ENCODE data around the gene ZNF638. TPM values are rescaled to one million over a fixed set of nuclear protein-coding genes. Genes with fewer than 3 reads are reported as not detected.
"Not testable (repeated sequence)": the region's sequence is repeated elsewhere in the genome, so short reads cannot be mapped to it uniquely, and the experiment has no call there.

The ZNF638 gene
- total RNA-seq, 3 donors from 2014 or later (not counting 1 experiment from before 2014, with no cell fraction given): 104 to 126 (median 113) TPM

GRCh38 chr2:71330585-71331330 lies 824 bp upstream of the ZNF638 start:
- Histone ChIP-seq H3K27me3 (ENCODE audit: control insufficient read depth, insufficient read depth, low read length) (no peaks in the 10 kb centered on the region), H3K4me1 (ENCODE audit: control insufficient read depth, insufficient read depth, low read length) (peaks cover 8% of the 10 kb centered on the region), H3K36me3 (ENCODE audit: control insufficient read depth, insufficient read depth, low read length) (no peaks in the 10 kb centered on the region), H3K9me3 (ENCODE audit: control insufficient read depth, insufficient read depth, low read length) (no peaks in the 10 kb centered on the region), H3K27ac (ENCODE audit: low read length) (no peak overlapping the region), H3K4me3 (ENCODE audit: low read length) (peak overlapping the region; percentile 29)
- peaks cover 0 to 3% of the 10 kb centered on the region in 2 donors for H3K27me3 Mint-ChIP-seq (ENCODE audit: low read depth in 2 of 2)
- no peaks in the 10 kb centered on the region for H3K9me3 Mint-ChIP-seq
- DNase-seq: peak in 1 of 2 donors; percentile 31
- TF ChIP-seq CTCF (IDR thresholded peaks at IDR 0.05): no peak
- peaks cover 6% of the 10 kb centered on the region for H3K36me3 Mint-ChIP-seq
- H3K4me1 Mint-ChIP-seq: peaks cover 33 to 41% of the 10 kb centered on the region in 2 donors
- peak overlapping the region; percentile 99 for H3K4me3 Mint-ChIP-seq
- intact Hi-C loops (cut with micrococcal nuclease): loop anchor here (5.0 kb wide), 2 partner anchors 38 to 263 kb away; partner anchors contain the start of gene NAGK
- ATAC-seq: peak; percentile 10 to 41 (median 40)
- 54% methylated on average over 13 of the region's 14 CpGs for WGBS (ENCODE audit: insufficient coverage)
- peak overlapping the region; percentile 96 to 99 for H3K27ac Mint-ChIP-seq

- peaks cover 38 to 41% of the 10 kb centered on the region in 2 donors for H3K4me1 Mint-ChIP-seq
- H3K9me3 Mint-ChIP-seq; H3K27me3 ChIP-seq (ENCODE audit: control insufficient read depth, insufficient read depth, low read length); H3K9me3 ChIP-seq (ENCODE audit: control insufficient read depth, insufficient read depth, low read length); DNase-seq; H3K27ac ChIP-seq (ENCODE audit: low read length); H3K36me3 ChIP-seq (ENCODE audit: control insufficient read depth, insufficient read depth, low read length); ATAC-seq; H3K36me3 Mint-ChIP-seq; H3K27me3 Mint-ChIP-seq (ENCODE audit: low read depth in 2 of 2): not testable (repeated sequence)
- H3K4me3 ChIP-seq (ENCODE audit: low read length): peak overlapping the region; percentile 29
- intact Hi-C loops (cut with micrococcal nuclease): loop anchor here (5.0 kb wide), 2 partner anchors 39 to 264 kb away; partner anchors contain the start of gene NAGK
- H3K4me3 Mint-ChIP-seq: peak overlapping the region; percentile 99
- 8% methylated on average over 9 of the region's 9 CpGs for WGBS (ENCODE audit: insufficient coverage)
- H3K27ac Mint-ChIP-seq: peak overlapping the region; percentile 96 to 99
- H3K4me1 ChIP-seq (ENCODE audit: control insufficient read depth, insufficient read depth, low read length): peaks cover 12% of the 10 kb centered on the region
These were observed 326 bp upstream of the ZNF638 start for GRCh38 chr2:71331331-71331580.

- peaks cover 0 to 3% of the 10 kb centered on the region in 2 donors for H3K27me3 Mint-ChIP-seq (ENCODE audit: low read depth in 2 of 2)
- peaks cover 14% of the 10 kb centered on the region for H3K4me1 ChIP-seq (ENCODE audit: control insufficient read depth, insufficient read depth, low read length)
- no peak for ATAC-seq
- no peaks in the 10 kb centered on the region for H3K9me3 Mint-ChIP-seq
- intact Hi-C loops (cut with micrococcal nuclease): loop anchor here (1.0 to 5.0 kb wide), 3 partner anchors 40 to 265 kb away; partner anchors contain the start of genes NAGK and PAIP2B
- H3K36me3 Mint-ChIP-seq: peaks cover 6% of the 10 kb centered on the region
- no peaks in the 10 kb centered on the region for H3K27me3 ChIP-seq (ENCODE audit: control insufficient read depth, insufficient read depth, low read length)
- no peaks in the 10 kb centered on the region for H3K36me3 ChIP-seq (ENCODE audit: control insufficient read depth, insufficient read depth, low read length)
- peak overlapping the region; percentile 82 for H3K27ac ChIP-seq (ENCODE audit: low read length)
- H3K9me3 ChIP-seq (ENCODE audit: control insufficient read depth, insufficient read depth, low read length): no peaks in the 10 kb centered on the region
- no peak for TF ChIP-seq CTCF (IDR thresholded peaks at IDR 0.05)
- WGBS (ENCODE audit: insufficient coverage): 0% methylated on average over 6 of the region's 6 CpGs
- no peak for DNase-seq
- H3K4me1 Mint-ChIP-seq: peaks cover 49 to 50% of the 10 kb centered on the region in 2 donors
- peak overlapping the region; percentile 96 to 99 for H3K27ac Mint-ChIP-seq
- peak overlapping the region; percentile 99 for H3K4me3 Mint-ChIP-seq
- H3K4me3 ChIP-seq (ENCODE audit: low read length): peak overlapping the region; percentile 92
These were observed 834 bp downstream of the ZNF638 start for GRCh38 chr2:71332435-71332796.

GRCh38 chr2:71333619-71334018 lies 2.0 kb downstream of the ZNF638 start:
- peaks cover 15% of the 10 kb centered on the region for H3K4me1 ChIP-seq (ENCODE audit: control insufficient read depth, insufficient read depth, low read length)
- TF ChIP-seq CTCF (IDR thresholded peaks at IDR 0.05): no peak
- Mint-ChIP-seq H3K27ac (peak overlapping the region; percentile 96 to 99), H3K27me3 (ENCODE audit: low read depth in 2 of 2) (peaks cover 0 to 3% of the 10 kb centered on the region in 2 donors), H3K9me3 (no peaks in the 10 kb centered on the region), H3K4me1 (peaks cover 59 to 60% of the 10 kb centered on the region in 2 donors), H3K4me3 (peak overlapping the region; percentile 99), H3K36me3 (peaks cover 6% of the 10 kb centered on the region)
- H3K4me3 ChIP-seq (ENCODE audit: low read length): no peak overlapping the region
- H3K27ac ChIP-seq (ENCODE audit: low read length): no peak overlapping the region
- intact Hi-C loops (cut with micrococcal nuclease): loop anchor here (5.0 kb wide), 2 partner anchors 41 to 266 kb away; partner anchors contain the start of gene NAGK
- DNase-seq (no peak), ATAC-seq (no peak)
- H3K9me3 ChIP-seq (ENCODE audit: control insufficient read depth, insufficient read depth, low read length): no peaks in the 10 kb centered on the region
- 38% methylated on average over 1 of the region's 3 CpGs for WGBS (ENCODE audit: insufficient coverage)
- no peaks in the 10 kb centered on the region for H3K27me3 ChIP-seq (ENCODE audit: control insufficient read depth, insufficient read depth, low read length)
- no peaks in the 10 kb centered on the region for H3K36me3 ChIP-seq (ENCODE audit: control insufficient read depth, insufficient read depth, low read length)

All from natural killer cell (primary cell).